ENCODE results near the gene ECE1.
"Not testable (repeated sequence)": the region's sequence is repeated elsewhere in the genome, so short reads cannot be mapped to it uniquely, and the experiment has no call there.

ECE1 gene

GRCh38 chr1:21212126-21212525, 78.1 kb downstream of the ECE1 start:
- no peak overlapping the region for H3K4me3 ChIP-seq (ENCODE audit: control insufficient read depth in 1 of 7, extremely low read depth in 1 of 7, insufficient read depth in 4 of 7, low read depth in 2 of 7, low read length in 6 of 7)
- no peaks in the 10 kb centered on the region for H3K9me3 ChIP-seq (ENCODE audit: control extremely low read depth in 1 of 5, control insufficient read depth in 4 of 5, insufficient read depth in 2 of 5, low read depth in 1 of 5, low read length in 4 of 5)
- H3K27me3 ChIP-seq (replicated peaks in 2 of 5; ENCODE audit: control insufficient read depth in 4 of 5, insufficient read depth in 5 of 5, low read length in 4 of 5) = no peaks in the 10 kb centered on the region
- WGBS (ENCODE audit: insufficient coverage) = 100% methylated on average over 3 of the region's 3 CpGs
- POLR2A ChIA-PET = no interaction called here
- DNase-seq = no peak
- H3K36me3 ChIP-seq (ENCODE audit: control insufficient read depth in 4 of 4, insufficient read depth in 4 of 4, low read length in 3 of 4) = no peaks in the 10 kb centered on the region
- no peak overlapping the region for H3K27ac ChIP-seq (ENCODE audit: insufficient read depth in 1 of 2, low read depth in 1 of 2, low read length in 2 of 2, poor library complexity in 1 of 2, severe bottlenecking in 2 of 2)
- CTCF ChIA-PET = interaction anchor here (0.8 to 1.1 kb wide), 3 partner anchors 12 to 57 kb away, joined by 3 read pairs; no protein-coding TSS in a partner anchor
- no peaks in the 10 kb centered on the region for H3K4me1 ChIP-seq (ENCODE audit: control extremely low read depth in 1 of 4, control insufficient read depth in 4 of 4, insufficient read depth in 4 of 4, low read length in 3 of 4)

DNA sequence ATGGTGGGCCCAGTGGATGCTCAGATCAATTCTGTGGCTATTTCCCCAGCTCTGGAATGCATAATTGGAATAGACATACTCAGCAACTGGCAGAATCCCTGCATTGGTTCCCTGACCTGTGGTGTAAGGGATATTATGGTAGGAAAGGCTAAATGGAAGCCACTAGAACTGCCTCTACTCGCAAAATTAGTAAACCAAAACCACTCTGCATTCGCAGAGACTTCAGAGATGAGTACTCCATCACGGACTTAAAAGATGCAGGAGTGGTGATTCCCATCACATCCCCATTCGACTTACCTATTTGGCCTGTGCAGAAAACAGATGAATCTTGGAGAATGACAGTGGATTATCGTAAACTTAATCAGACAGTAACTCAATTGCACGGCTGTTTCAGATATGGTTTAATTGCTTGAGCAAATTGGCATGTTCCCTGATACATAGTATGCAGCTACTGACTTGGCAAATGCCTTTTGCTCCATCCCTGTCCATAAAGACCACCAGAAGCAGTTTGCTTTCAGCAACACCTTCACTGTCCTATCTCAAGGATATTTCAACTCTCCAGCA, 82.0 kb downstream of the ECE1 start:
- H3K27me3 ChIP-seq (replicated peaks in 2 of 5; ENCODE audit: control insufficient read depth in 4 of 5, insufficient read depth in 5 of 5, low read length in 4 of 5); H3K27ac ChIP-seq (ENCODE audit: insufficient read depth in 1 of 2, low read depth in 1 of 2, low read length in 2 of 2, poor library complexity in 1 of 2, severe bottlenecking in 2 of 2); POLR2A ChIA-PET; H3K4me3 ChIP-seq (ENCODE audit: control insufficient read depth in 1 of 7, extremely low read depth in 1 of 7, insufficient read depth in 4 of 7, low read depth in 2 of 7, low read length in 6 of 7); H3K9me3 ChIP-seq (ENCODE audit: control extremely low read depth in 1 of 5, control insufficient read depth in 4 of 5, insufficient read depth in 2 of 5, low read depth in 1 of 5, low read length in 4 of 5); DNase-seq; H3K4me1 ChIP-seq (ENCODE audit: control extremely low read depth in 1 of 4, control insufficient read depth in 4 of 4, insufficient read depth in 4 of 4, low read length in 3 of 4); H3K36me3 ChIP-seq (ENCODE audit: control insufficient read depth in 4 of 4, insufficient read depth in 4 of 4, low read length in 3 of 4): not testable (repeated sequence)
- 94% methylated on average over 6 of the region's 6 CpGs for WGBS (ENCODE audit: insufficient coverage)
- CTCF ChIA-PET = interaction anchor here (0.7 kb wide), 1 partner anchor 83 kb away, joined by 3 read pairs; no protein-coding TSS in a partner anchor

GRCh38 chr1:21206117-21206516, 84.1 kb downstream of the ECE1 start:
- Histone ChIP-seq H3K9me3 (ENCODE audit: control extremely low read depth in 1 of 5, control insufficient read depth in 4 of 5, insufficient read depth in 2 of 5, low read depth in 1 of 5, low read length in 4 of 5) (no peaks in the 10 kb centered on the region), H3K36me3 (ENCODE audit: control insufficient read depth in 4 of 4, insufficient read depth in 4 of 4, low read length in 3 of 4) (no peaks in the 10 kb centered on the region), H3K4me3 (ENCODE audit: control insufficient read depth in 1 of 7, extremely low read depth in 1 of 7, insufficient read depth in 4 of 7, low read depth in 2 of 7, low read length in 6 of 7) (no peak overlapping the region), H3K27ac (ENCODE audit: insufficient read depth in 1 of 2, low read depth in 1 of 2, low read length in 2 of 2, poor library complexity in 1 of 2, severe bottlenecking in 2 of 2) (no peak overlapping the region), H3K27me3 (replicated peaks in 2 of 5; ENCODE audit: control insufficient read depth in 4 of 5, insufficient read depth in 5 of 5, low read length in 4 of 5) (no peaks in the 10 kb centered on the region), H3K4me1 (ENCODE audit: control extremely low read depth in 1 of 4, control insufficient read depth in 4 of 4, insufficient read depth in 4 of 4, low read length in 3 of 4) (no peaks in the 10 kb centered on the region)
- 100% methylated on average over 1 of the region's 2 CpGs for WGBS (ENCODE audit: insufficient coverage)
- CTCF ChIA-PET = interaction anchor here (0.7 kb wide), 1 partner anchor 158 kb away, joined by 3 read pairs; no protein-coding TSS in a partner anchor
- no peak for DNase-seq
- POLR2A ChIA-PET = no interaction called here

DNA sequence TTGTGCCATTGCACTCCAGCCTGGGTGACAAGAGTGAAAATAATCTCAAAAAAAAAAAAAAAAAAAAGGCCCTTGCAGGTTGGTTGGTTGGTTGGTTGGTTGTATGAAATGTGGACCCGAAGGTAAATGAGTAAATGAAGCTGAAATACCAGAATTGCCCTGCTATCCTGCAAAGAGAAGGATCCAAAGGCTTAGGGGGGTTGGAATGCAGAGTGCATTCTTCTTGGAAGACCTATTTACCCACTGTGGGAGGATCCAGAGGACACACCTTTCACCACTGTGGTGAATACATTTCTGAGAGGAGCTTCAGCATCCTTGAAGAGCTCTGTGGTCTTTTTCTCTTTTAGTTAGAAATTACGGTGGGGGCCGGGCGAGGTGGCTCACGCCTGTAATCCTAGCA, 84.8 kb downstream of the ECE1 start:
- DNase-seq = no peak
- CTCF ChIA-PET = interaction anchor here (0.7 kb wide), 1 partner anchor 158 kb away, joined by 3 read pairs; no protein-coding TSS in a partner anchor
- WGBS (ENCODE audit: insufficient coverage) = 100% methylated on average over 5 of the region's 5 CpGs
- no peaks in the 10 kb centered on the region for H3K4me1 ChIP-seq (ENCODE audit: control extremely low read depth in 1 of 4, control insufficient read depth in 4 of 4, insufficient read depth in 4 of 4, low read length in 3 of 4)
- no peak overlapping the region for H3K27ac ChIP-seq (ENCODE audit: insufficient read depth in 1 of 2, low read depth in 1 of 2, low read length in 2 of 2, poor library complexity in 1 of 2, severe bottlenecking in 2 of 2)
- POLR2A ChIA-PET = interaction anchor here (0.7 kb wide), 1 partner anchor 234 kb away, joined by 10 read pairs; no protein-coding TSS in a partner anchor
- no peaks in the 10 kb centered on the region for H3K36me3 ChIP-seq (ENCODE audit: control insufficient read depth in 4 of 4, insufficient read depth in 4 of 4, low read length in 3 of 4)
- H3K9me3 ChIP-seq (ENCODE audit: control extremely low read depth in 1 of 5, control insufficient read depth in 4 of 5, insufficient read depth in 2 of 5, low read depth in 1 of 5, low read length in 4 of 5) = no peaks in the 10 kb centered on the region
- H3K4me3 ChIP-seq (ENCODE audit: control insufficient read depth in 1 of 7, extremely low read depth in 1 of 7, insufficient read depth in 4 of 7, low read depth in 2 of 7, low read length in 6 of 7) = no peak overlapping the region
- no peaks in the 10 kb centered on the region for H3K27me3 ChIP-seq (replicated peaks in 2 of 5; ENCODE audit: control insufficient read depth in 4 of 5, insufficient read depth in 5 of 5, low read length in 4 of 5)

DNA sequence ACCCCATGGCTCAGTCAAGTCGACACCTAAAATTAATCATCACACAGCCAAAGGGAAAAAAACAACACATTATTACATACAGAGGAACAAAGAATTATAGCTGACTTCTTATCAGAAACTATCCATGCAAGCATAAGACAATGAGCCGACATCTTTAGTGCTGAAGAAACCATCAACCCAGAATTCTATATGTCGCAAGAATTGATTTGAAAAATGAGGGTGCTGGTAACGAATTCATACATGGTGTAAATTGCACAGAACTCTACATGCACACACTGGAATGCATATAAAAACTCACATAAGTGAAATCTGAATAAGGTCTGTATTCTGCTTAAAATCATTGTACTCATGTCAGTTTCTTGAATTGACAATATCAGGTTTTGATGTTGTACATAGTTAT, 88.6 kb downstream of the ECE1 start:
- POLR2A ChIA-PET = interaction anchor here (0.7 kb wide), 1 partner anchor 217 kb away, joined by 5 read pairs; no protein-coding TSS in a partner anchor
- WGBS (ENCODE audit: insufficient coverage) = 100% methylated on average over 1 of the region's 4 CpGs
- H3K4me3 ChIP-seq (ENCODE audit: control insufficient read depth in 1 of 7, extremely low read depth in 1 of 7, insufficient read depth in 4 of 7, low read depth in 2 of 7, low read length in 6 of 7) = no peak overlapping the region
- CTCF ChIA-PET = interaction anchor here (1.0 kb wide), 1 partner anchor 16 kb away, joined by 3 read pairs; no protein-coding TSS in a partner anchor
- peaks cover 0 to 2% (median 0%) of the 10 kb centered on the region in 5 experiments for H3K9me3 ChIP-seq (ENCODE audit: control extremely low read depth in 1 of 5, control insufficient read depth in 4 of 5, insufficient read depth in 2 of 5, low read depth in 1 of 5, low read length in 4 of 5)
- H3K27me3 ChIP-seq (replicated peaks in 2 of 5; ENCODE audit: control insufficient read depth in 4 of 5, insufficient read depth in 5 of 5, low read length in 4 of 5) = no peaks in the 10 kb centered on the region
- no peak for DNase-seq
- H3K36me3 ChIP-seq (ENCODE audit: control insufficient read depth in 4 of 4, insufficient read depth in 4 of 4, low read length in 3 of 4) = no peaks in the 10 kb centered on the region
- no peak overlapping the region for H3K27ac ChIP-seq (ENCODE audit: insufficient read depth in 1 of 2, low read depth in 1 of 2, low read length in 2 of 2, poor library complexity in 1 of 2, severe bottlenecking in 2 of 2)
- no peaks in the 10 kb centered on the region for H3K4me1 ChIP-seq (ENCODE audit: control extremely low read depth in 1 of 4, control insufficient read depth in 4 of 4, insufficient read depth in 4 of 4, low read length in 3 of 4)

DNA sequence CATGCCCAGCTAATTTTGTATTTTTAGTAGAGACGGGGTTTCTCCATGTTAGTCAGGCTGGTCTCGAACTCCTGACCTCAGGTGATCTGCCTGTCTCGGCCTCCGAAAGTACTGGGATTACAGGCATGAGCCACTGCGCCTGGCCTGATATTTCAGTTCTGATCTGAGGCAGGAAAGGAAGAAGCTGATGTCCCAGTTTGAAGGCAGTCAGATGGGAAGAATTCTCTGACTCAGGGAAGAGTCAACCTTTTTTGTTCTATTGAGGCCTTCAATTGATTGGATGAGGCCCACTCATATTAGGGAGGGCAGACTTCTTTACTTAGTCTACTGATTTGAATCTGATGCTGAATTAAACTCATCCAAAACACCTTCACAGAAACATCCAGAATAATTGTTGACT, 89.0 kb downstream of the ECE1 start:
- H3K27me3 ChIP-seq (replicated peaks in 2 of 5; ENCODE audit: control insufficient read depth in 4 of 5, insufficient read depth in 5 of 5, low read length in 4 of 5); H3K4me1 ChIP-seq (ENCODE audit: control extremely low read depth in 1 of 4, control insufficient read depth in 4 of 4, insufficient read depth in 4 of 4, low read length in 3 of 4); H3K27ac ChIP-seq (ENCODE audit: insufficient read depth in 1 of 2, low read depth in 1 of 2, low read length in 2 of 2, poor library complexity in 1 of 2, severe bottlenecking in 2 of 2); DNase-seq; H3K4me3 ChIP-seq (ENCODE audit: control insufficient read depth in 1 of 7, extremely low read depth in 1 of 7, insufficient read depth in 4 of 7, low read depth in 2 of 7, low read length in 6 of 7); H3K36me3 ChIP-seq (ENCODE audit: control insufficient read depth in 4 of 4, insufficient read depth in 4 of 4, low read length in 3 of 4); H3K9me3 ChIP-seq (ENCODE audit: control extremely low read depth in 1 of 5, control insufficient read depth in 4 of 5, insufficient read depth in 2 of 5, low read depth in 1 of 5, low read length in 4 of 5); CTCF ChIA-PET: not testable (repeated sequence)
- POLR2A ChIA-PET = interaction anchor here (0.7 kb wide), 1 partner anchor 218 kb away, joined by 5 read pairs; no protein-coding TSS in a partner anchor
- WGBS (ENCODE audit: insufficient coverage) = 100% methylated on average over 5 of the region's 5 CpGs

- no peak for DNase-seq
- Histone ChIP-seq H3K4me1 (ENCODE audit: control extremely low read depth in 1 of 4, control insufficient read depth in 4 of 4, insufficient read depth in 4 of 4, low read length in 3 of 4) (no peaks in the 10 kb centered on the region), H3K27me3 (replicated peaks in 2 of 5; ENCODE audit: control insufficient read depth in 4 of 5, insufficient read depth in 5 of 5, low read length in 4 of 5) (no peaks in the 10 kb centered on the region), H3K9me3 (ENCODE audit: control extremely low read depth in 1 of 5, control insufficient read depth in 4 of 5, insufficient read depth in 2 of 5, low read depth in 1 of 5, low read length in 4 of 5) (peaks cover 0 to 2% (median 0%) of the 10 kb centered on the region in 5 experiments), H3K27ac (ENCODE audit: insufficient read depth in 1 of 2, low read depth in 1 of 2, low read length in 2 of 2, poor library complexity in 1 of 2, severe bottlenecking in 2 of 2) (no peak overlapping the region), H3K4me3 (ENCODE audit: control insufficient read depth in 1 of 7, extremely low read depth in 1 of 7, insufficient read depth in 4 of 7, low read depth in 2 of 7, low read length in 6 of 7) (no peak overlapping the region), H3K36me3 (ENCODE audit: control insufficient read depth in 4 of 4, insufficient read depth in 4 of 4, low read length in 3 of 4) (no peaks in the 10 kb centered on the region)
- ChIA-PET POLR2A (interaction anchor here (0.6 to 0.7 kb wide), 3 partner anchors 151 to 1475 kb away, joined by 3 to 5 read pairs (median 3); no protein-coding TSS in a partner anchor), CTCF (no interaction called here)
- 100% methylated on average over 3 of the region's 6 CpGs for WGBS (ENCODE audit: insufficient coverage)
Measured at GRCh38 chr1:21200767-21201166, 89.5 kb downstream of the ECE1 start.
